ENCODE data around the gene CLPSL2.

- TF ChIP-seq CTCF (IDR thresholded peaks at IDR 0.05 in 8 of 11, conservative IDR thresholded peaks at IDR 0.05 in 3 of 11) (no peak), POLR2A (IDR thresholded peaks at IDR 0.05) (no peak)
These were observed 1.1 kb downstream of the CLPSL2 start for GRCh38 chr6:35777356-35778102.
